Heart left ventricle (tissue), 16 donors: ENCODE data around the gene BAZ2B. TPM values are rescaled to one million over a fixed set of nuclear protein-coding genes. Genes with fewer than 3 reads are reported as not detected.
A peak's percentile ranks its signal among the peaks of the same experiment; 100 is the strongest.

Source experiments
- ATAC-seq, 4 donors: fragments of 200-7000 bp; cut with Tn5 transposase; one replicate each; pipeline ENCODE4 v1.9.1; 2020 to 2022; ENCODE audit warnings: moderate library complexity in 4 of 4, mild to moderate bottlenecking in 3 of 4, moderate number of reproducible peaks in 1 of 4
- DNase-seq, 5 donors: peaks; one replicate each; pipeline ENCODE4 v3.0.0-alpha.2; 2020
- H3K27ac ChIP-seq, 12 donors: fragments of 200-600 bp; sonication (generic) in 4 of 12; one replicate each; pipeline versions ENCODE4 v1.5.0 to v1.8.0; 2016 to 2022; ENCODE audit warnings: mild to moderate bottlenecking in 2 of 12
- H3K27me3 ChIP-seq, 9 donors: fragments of 200-600 bp; sonication (generic) in 2 of 9; one replicate each; pipeline versions ENCODE4 v1.5.1 to v1.8.0; 2016 to 2022; ENCODE audit warnings: mild to moderate bottlenecking in 3 of 9
- H3K36me3 ChIP-seq, 9 donors: fragments of 200-600 bp; sonication (generic) in 2 of 9; one replicate each; pipeline versions ENCODE4 v1.5.0 to v1.8.0; 2018 to 2022; ENCODE audit warnings: mild to moderate bottlenecking in 2 of 9
- H3K4me1 ChIP-seq, 12 donors: fragments of 200-600 bp; sonication (generic) in 4 of 12; one replicate each; pipeline versions ENCODE4 v1.5.0 to v1.8.0; 2016 to 2022; ENCODE audit warnings: mild to moderate bottlenecking in 3 of 12
- H3K4me3 ChIP-seq, 12 donors: fragments of 200-600 bp; sonication (generic) in 4 of 12; one replicate each; pipeline versions ENCODE4 v1.5.0 to v1.8.0; 2017 to 2022; ENCODE audit warnings: mild to moderate bottlenecking in 9 of 12, moderate library complexity in 4 of 12
- H3K9me3 ChIP-seq, 12 donors: fragments of 200-600 bp; sonication (generic) in 4 of 12; one replicate each; pipeline versions ENCODE4 v1.5.0 to v1.8.0; 2016 to 2022; ENCODE audit warnings: mild to moderate bottlenecking in 1 of 12
- CTCF ChIP-seq, 12 donors: fragments of 200-600 bp; sonication (generic) in 4 of 12; IDR thresholded peaks; one replicate each; pipeline versions ENCODE4 v1.5.0 to v1.8.0; 2018 to 2022; ENCODE audit warnings: antibody characterized with exemption in 12 of 12, mild to moderate bottlenecking in 5 of 12
- POLR2A ChIP-seq, 2 donors: fragments of 450-650 bp; IDR thresholded peaks; one replicate each; pipeline ENCODE4 v1.6.1; 2017; ENCODE audit warnings: antibody characterized with exemption in 2 of 2, mild to moderate bottlenecking in 2 of 2, moderate library complexity in 2 of 2
- whole genome bisulfite sequencing, 4 donors: extraction: QIAGEN DNeasy Blood & Tissue Kit in 2 of 4; methylation state at CpG; one replicate each; pipeline versions ENCODE4 v1.1.5 to v1.1.7; 2013 to 2018; 5-methylcytosine and 5-hydroxymethylcytosine counted together
- intact Hi-C, 10 donors: fragments of 100-400 bp; cut with DNase I; formaldehyde crosslinking; loops; one replicate each; pipeline versions ENCODE4 v1.11.1 to v1.14.2; 2022
- polyA plus RNA-seq, 2 donors: library from polyadenylated mRNA; stranded (reverse); fragments of 200-250 nt; gene quantifications; one replicate each; pipeline ENCODE4 v1.2.3, GENCODE V29; 2013
- total RNA-seq, 9 donors: library from RNA; depleted of rRNA in 2 of 9; stranded (reverse); fragments of >200 nt in 2 of 9; fragmentation: NEBNext Ultra II Directional in 3 of 9; extraction: Animal tissue kit (Norgen Biotek cat#: 25700) in 3 of 9; gene quantifications; one replicate each; pipeline versions ENCODE4 v1.1.0 to v1.2.4, GENCODE V29; 2016 to 2023
- donor health status: ischemic (EF 13 %, LVEDD 7.1; RV severe dilation, severe dysfunction).
- donor health status: healthy with polysubstance abuse.
- donor health status: DM: no; HTN: yes; CAD: no.
- donor health status: DM: no; HTN: no; CAD: no.
- donor health status: ischemic (EF 25% LVEDD 6.9; RV normal size, moderate dysfunction).
- donor health status: ischemic (EF 25% LVEDD 5.7; RV mildly dilated, moderate dysfunction).
- donor health status: healthy.
- donor health status: DM: yes; HTN: yes; CAD: no.
- donor health status: ischemic (EF 35%, LVEDD 5.7; RV mildly dilated, moderate dysfunction).
- donor health status: nonischemic (EF 11% LVEDD 7.7; RV severe dilation, severe dysfunction).
- donor health status: DM: yes; HTN: yes; CAD: no.
- donor health status: PGD.
- donor health status: ischemic (EF 29% LVEDD 5.4; RV normal size, mild dysfunction).
- donor health status: nonischemic (EF 23%, LVEDD 6.1; RV moderate dilation, normal function).

Gene BAZ2B
- total and polyA plus RNA-seq, 11 donors = 15.3 to 56.5 (median 40.2) TPM

- ATAC-seq = no peak
- Histone ChIP-seq H3K27me3 (no peaks in the 10 kb centered on the region), H3K4me3 (peak overlapping the region in 1 of 12 donors; percentile 8), H3K4me1 (peaks cover 0 to 73% (median 41%) of the 10 kb centered on the region in 12 donors), H3K36me3 (peaks cover 0 to under 1% (median 0%) of the 10 kb centered on the region in 9 donors), H3K27ac (peak overlapping the region; percentile 22 to 72 (median 58)), H3K9me3 (no peaks in the 10 kb centered on the region)
- TF ChIP-seq POLR2A (IDR thresholded peaks at IDR 0.05) (no peak), CTCF (IDR thresholded peaks at IDR 0.05) (no peak)
- WGBS, 4 donors = 10 to 19% (median 14%) methylated on average over 2 of the region's 2 CpGs
- intact Hi-C loops = loop anchor here in 1 of 10 donors (10.0 kb wide), 1 partner anchor 161 kb away; no protein-coding TSS in a partner anchor
- DNase-seq = no peak
Observed at GRCh38 chr2:159606287-159606686, 10.1 kb downstream of the BAZ2B start.

GRCh38 chr2:159605441-159606178 lies 10.7 kb downstream of the BAZ2B start:
- intact Hi-C loops = loop anchor here in 1 of 10 donors (10.0 kb wide), 1 partner anchor 161 kb away; no protein-coding TSS in a partner anchor
- DNase-seq (no peak), ATAC-seq (peak; percentile 56 to 86 (median 76))
- Histone ChIP-seq H3K36me3 (peaks cover 0 to 6% (median 0%) of the 10 kb centered on the region in 9 donors), H3K4me3 (peak overlapping the region in 1 of 12 donors; percentile 8), H3K27ac (peak overlapping the region; percentile 22 to 72 (median 58)), H3K9me3 (no peaks in the 10 kb centered on the region), H3K4me1 (peaks cover 0 to 66% (median 38%) of the 10 kb centered on the region in 12 donors), H3K27me3 (no peaks in the 10 kb centered on the region)
- 0 to 13% (median 4%) methylated on average over 3 of the region's 3 CpGs for WGBS, 4 donors
- TF ChIP-seq POLR2A (IDR thresholded peaks at IDR 0.05) (no peak), CTCF (IDR thresholded peaks at IDR 0.05) (no peak)

- Histone ChIP-seq H3K4me1 (peaks cover 0 to 54% (median 31%) of the 10 kb centered on the region in 12 donors), H3K4me3 (no peak overlapping the region), H3K27ac (peak overlapping the region in 1 of 12 donors; percentile 0), H3K36me3 (peaks cover 0 to 6% (median 0%) of the 10 kb centered on the region in 9 donors), H3K27me3 (no peaks in the 10 kb centered on the region), H3K9me3 (no peaks in the 10 kb centered on the region)
- ATAC-seq = no peak
- no peak for TF ChIP-seq POLR2A (IDR thresholded peaks at IDR 0.05)
- TF ChIP-seq CTCF (IDR thresholded peaks at IDR 0.05) = no peak
- WGBS, 4 donors = 76 to 89% (median 80%) methylated on average over 2 of the region's 2 CpGs
- intact Hi-C loops = loop anchor here in 1 of 10 donors (10.0 kb wide), 1 partner anchor 159 kb away; no protein-coding TSS in a partner anchor
- no peak for DNase-seq
Observed at GRCh38 chr2:159604159-159604558, 12.2 kb downstream of the BAZ2B start.

GRCh38 chr2:159600752-159601151 lies 15.6 kb downstream of the BAZ2B start:
- no peak for DNase-seq
- TF ChIP-seq POLR2A (IDR thresholded peaks at IDR 0.05) (no peak), CTCF (IDR thresholded peaks at IDR 0.05) (no peak)
- WGBS, 4 donors = 75 to 82% (median 77%) methylated on average over 3 of the region's 3 CpGs
- Histone ChIP-seq H3K27ac (no peak overlapping the region), H3K9me3 (no peaks in the 10 kb centered on the region), H3K4me3 (no peak overlapping the region), H3K36me3 (peaks cover 0 to 6% (median 0%) of the 10 kb centered on the region in 9 donors), H3K27me3 (no peaks in the 10 kb centered on the region), H3K4me1 (peaks cover 0 to 28% (median 10%) of the 10 kb centered on the region in 12 donors)
- no peak for ATAC-seq
- intact Hi-C loops = loop anchor here in 1 of 10 donors (10.0 kb wide), 1 partner anchor 156 kb away; no protein-coding TSS in a partner anchor
